Measurements from ENCODE around the gene PPIE.

The PPIE gene

GRCh38 chr1:39726600-39726999, 12.1 kb upstream of the PPIE start:
- Histone ChIP-seq H3K36me3 (ENCODE audit: control insufficient read depth in 1 of 2, insufficient read depth in 2 of 2, low read depth in 1 of 2, low read length in 2 of 2) (no peaks in the 10 kb centered on the region), H3K9me3 (ENCODE audit: control insufficient read depth, low read length) (no peaks in the 10 kb centered on the region), H3K27ac (ENCODE audit: low read length, poor library complexity, severe bottlenecking) (no peak overlapping the region), H3K14ac (ENCODE audit: low read length in 2 of 2) (no peak overlapping the region), H3K79me1 (replicated peaks; ENCODE audit: low read length, poor library complexity, severe bottlenecking) (no peaks in the 10 kb centered on the region), H3K4me2 (ENCODE audit: low read length, poor library complexity, severe bottlenecking) (no peak overlapping the region), H2BK5ac (ENCODE audit: low read depth, low read length, poor library complexity, severe bottlenecking) (no peak overlapping the region), H3K4ac (ENCODE audit: low read depth in 1 of 2, low read length in 2 of 2) (no peak overlapping the region), H3K4me3 (ENCODE audit: insufficient read depth in 1 of 2, low read depth in 1 of 2, low read length in 2 of 2) (no peak overlapping the region), H2BK12ac (ENCODE audit: low read length in 2 of 2) (no peak overlapping the region), H4K91ac (ENCODE audit: low read length) (no peak overlapping the region), H3K23ac (ENCODE audit: low read length in 2 of 2) (no peak overlapping the region), H4K8ac (ENCODE audit: low read length) (no peak overlapping the region), H2BK15ac (ENCODE audit: low read depth, poor library complexity, severe bottlenecking) (no peak overlapping the region), H3K27me3 (ENCODE audit: control insufficient read depth in 1 of 2, insufficient read depth in 1 of 2, low read length in 2 of 2) (peaks cover 64 to 75% of the 10 kb centered on the region in 2 experiments), H2BK120ac (ENCODE audit: low read depth, low read length) (no peak overlapping the region), H3K18ac (ENCODE audit: low read depth in 1 of 2, low read length in 2 of 2) (no peak overlapping the region), H3K4me1 (ENCODE audit: control insufficient read depth, insufficient read depth, low read depth, low read length) (no peaks in the 10 kb centered on the region), H3K9ac (ENCODE audit: low read length) (no peak overlapping the region), H2AFZ (ENCODE audit: low read depth, low read length) (no peak overlapping the region), H2AK5ac (ENCODE audit: low read length, severe bottlenecking) (no peak overlapping the region)
- DNase-seq, result no peak
- WGBS, result no CpG with 5 or more reads among the region's 3 CpGs

- no peak overlapping the region for H3K14ac ChIP-seq (ENCODE audit: low read length in 2 of 2)
- H3K4me3 ChIP-seq (ENCODE audit: insufficient read depth in 1 of 2, low read depth in 1 of 2, low read length in 2 of 2), result no peak overlapping the region
- no peak for DNase-seq
- no peaks in the 10 kb centered on the region for H3K4me1 ChIP-seq (ENCODE audit: control insufficient read depth, insufficient read depth, low read depth, low read length)
- H2BK120ac ChIP-seq (ENCODE audit: low read depth, low read length), result no peak overlapping the region
- WGBS, result 59% methylated on average over 9 of the region's 10 CpGs
- H2BK12ac ChIP-seq (ENCODE audit: low read length in 2 of 2), result no peak overlapping the region
- H3K36me3 ChIP-seq (ENCODE audit: control insufficient read depth in 1 of 2, insufficient read depth in 2 of 2, low read depth in 1 of 2, low read length in 2 of 2), result no peaks in the 10 kb centered on the region
- H3K27me3 ChIP-seq (ENCODE audit: control insufficient read depth in 1 of 2, insufficient read depth in 1 of 2, low read length in 2 of 2), result peaks cover 59 to 76% of the 10 kb centered on the region in 2 experiments
- H3K4ac ChIP-seq (ENCODE audit: low read depth in 1 of 2, low read length in 2 of 2), result no peak overlapping the region
- H2BK15ac ChIP-seq (ENCODE audit: low read depth, poor library complexity, severe bottlenecking), result no peak overlapping the region
- no peak overlapping the region for H3K4me2 ChIP-seq (ENCODE audit: low read length, poor library complexity, severe bottlenecking)
- H4K8ac ChIP-seq (ENCODE audit: low read length), result no peak overlapping the region
- H3K18ac ChIP-seq (ENCODE audit: low read depth in 1 of 2, low read length in 2 of 2), result no peak overlapping the region
- no peak overlapping the region for H3K23ac ChIP-seq (ENCODE audit: low read length in 2 of 2)
- H3K9me3 ChIP-seq (ENCODE audit: control insufficient read depth, low read length), result no peaks in the 10 kb centered on the region
- H3K9ac ChIP-seq (ENCODE audit: low read length), result no peak overlapping the region
- H2AK5ac ChIP-seq (ENCODE audit: low read length, severe bottlenecking), result no peak overlapping the region
- no peak overlapping the region for H3K27ac ChIP-seq (ENCODE audit: low read length, poor library complexity, severe bottlenecking)
- H4K91ac ChIP-seq (ENCODE audit: low read length), result no peak overlapping the region
- H2AFZ ChIP-seq (ENCODE audit: low read depth, low read length), result no peak overlapping the region
- H3K79me1 ChIP-seq (replicated peaks; ENCODE audit: low read length, poor library complexity, severe bottlenecking), result no peaks in the 10 kb centered on the region
- H2BK5ac ChIP-seq (ENCODE audit: low read depth, low read length, poor library complexity, severe bottlenecking), result no peak overlapping the region
These were observed 11.3 kb upstream of the PPIE start for GRCh38 chr1:39727221-39727931.

- Histone ChIP-seq H3K4me3 (ENCODE audit: insufficient read depth in 1 of 2, low read depth in 1 of 2, low read length in 2 of 2) (no peak overlapping the region), H3K79me1 (replicated peaks; ENCODE audit: low read length, poor library complexity, severe bottlenecking) (no peaks in the 10 kb centered on the region), H3K14ac (ENCODE audit: low read length in 2 of 2) (no peak overlapping the region), H3K27ac (ENCODE audit: low read length, poor library complexity, severe bottlenecking) (no peak overlapping the region), H3K36me3 (ENCODE audit: control insufficient read depth in 1 of 2, insufficient read depth in 2 of 2, low read depth in 1 of 2, low read length in 2 of 2) (no peaks in the 10 kb centered on the region), H3K9ac (ENCODE audit: low read length) (no peak overlapping the region), H2BK15ac (ENCODE audit: low read depth, poor library complexity, severe bottlenecking) (no peak overlapping the region), H3K4me1 (ENCODE audit: control insufficient read depth, insufficient read depth, low read depth, low read length) (no peaks in the 10 kb centered on the region), H3K18ac (ENCODE audit: low read depth in 1 of 2, low read length in 2 of 2) (no peak overlapping the region), H2BK12ac (ENCODE audit: low read length in 2 of 2) (no peak overlapping the region), H4K91ac (ENCODE audit: low read length) (no peak overlapping the region), H2BK5ac (ENCODE audit: low read depth, low read length, poor library complexity, severe bottlenecking) (no peak overlapping the region), H3K27me3 (ENCODE audit: control insufficient read depth in 1 of 2, insufficient read depth in 1 of 2, low read length in 2 of 2) (peaks cover 63 to 78% of the 10 kb centered on the region in 2 experiments), H3K9me3 (ENCODE audit: control insufficient read depth, low read length) (no peaks in the 10 kb centered on the region), H3K4me2 (ENCODE audit: low read length, poor library complexity, severe bottlenecking) (no peak overlapping the region), H2AK5ac (ENCODE audit: low read length, severe bottlenecking) (no peak overlapping the region), H3K23ac (ENCODE audit: low read length in 2 of 2) (no peak overlapping the region), H2AFZ (ENCODE audit: low read depth, low read length) (no peak overlapping the region), H2BK120ac (ENCODE audit: low read depth, low read length) (no peak overlapping the region), H4K8ac (ENCODE audit: low read length) (no peak overlapping the region), H3K4ac (ENCODE audit: low read depth in 1 of 2, low read length in 2 of 2) (no peak overlapping the region)
- no peak for DNase-seq
- WGBS, result 88% methylated on average over 14 of the region's 14 CpGs
These were observed 10.8 kb upstream of the PPIE start for GRCh38 chr1:39727932-39728317.

- H2AFZ ChIP-seq (ENCODE audit: low read depth, low read length), result no peak overlapping the region
- H3K23ac ChIP-seq (ENCODE audit: low read length in 2 of 2), result no peak overlapping the region
- H3K18ac ChIP-seq (ENCODE audit: low read depth in 1 of 2, low read length in 2 of 2), result no peak overlapping the region
- no peaks in the 10 kb centered on the region for H3K79me1 ChIP-seq (replicated peaks; ENCODE audit: low read length, poor library complexity, severe bottlenecking)
- no peak overlapping the region for H3K14ac ChIP-seq (ENCODE audit: low read length in 2 of 2)
- H3K36me3 ChIP-seq (ENCODE audit: control insufficient read depth in 1 of 2, insufficient read depth in 2 of 2, low read depth in 1 of 2, low read length in 2 of 2), result no peaks in the 10 kb centered on the region
- H3K4ac ChIP-seq (ENCODE audit: low read depth in 1 of 2, low read length in 2 of 2), result no peak overlapping the region
- H2BK5ac ChIP-seq (ENCODE audit: low read depth, low read length, poor library complexity, severe bottlenecking), result no peak overlapping the region
- no peak overlapping the region for H2BK15ac ChIP-seq (ENCODE audit: low read depth, poor library complexity, severe bottlenecking)
- H3K4me1 ChIP-seq (ENCODE audit: control insufficient read depth, insufficient read depth, low read depth, low read length), result no peaks in the 10 kb centered on the region
- no peak overlapping the region for H4K91ac ChIP-seq (ENCODE audit: low read length)
- H4K8ac ChIP-seq (ENCODE audit: low read length), result no peak overlapping the region
- H2BK120ac ChIP-seq (ENCODE audit: low read depth, low read length), result no peak overlapping the region
- no peak overlapping the region for H3K4me2 ChIP-seq (ENCODE audit: low read length, poor library complexity, severe bottlenecking)
- no peak for DNase-seq
- no peak overlapping the region for H2BK12ac ChIP-seq (ENCODE audit: low read length in 2 of 2)
- no peak overlapping the region for H3K4me3 ChIP-seq (ENCODE audit: insufficient read depth in 1 of 2, low read depth in 1 of 2, low read length in 2 of 2)
- no peaks in the 10 kb centered on the region for H3K9me3 ChIP-seq (ENCODE audit: control insufficient read depth, low read length)
- H3K9ac ChIP-seq (ENCODE audit: low read length), result no peak overlapping the region
- peaks cover 68 to 84% of the 10 kb centered on the region in 2 experiments for H3K27me3 ChIP-seq (ENCODE audit: control insufficient read depth in 1 of 2, insufficient read depth in 1 of 2, low read length in 2 of 2)
- WGBS, result 49% methylated on average over 3 of the region's 3 CpGs
- H2AK5ac ChIP-seq (ENCODE audit: low read length, severe bottlenecking), result no peak overlapping the region
- no peak overlapping the region for H3K27ac ChIP-seq (ENCODE audit: low read length, poor library complexity, severe bottlenecking)
These were observed 9.7 kb upstream of the PPIE start for GRCh38 chr1:39729030-39729429.
